Type B pancreatic cell (in vitro differentiated cells): Measurements from ENCODE around the gene EEF2KMT. TPM values are rescaled to one million over a fixed set of nuclear protein-coding genes. Genes with fewer than 3 reads are reported as not detected.

ENCODE experiments used
- DNase-seq: peaks from one replicate; pipeline ENCODE4 v3.0.0; 2021; ENCODE audit warnings: mixed read lengths; ENCODE audit not compliant: unreplicated experiment; ENCODE audit errors: extremely low spot score
- H3K27ac Mint-ChIP-seq: 2 replicates; pipeline ENCODE4 v1.8.0; 2021; ENCODE audit warnings: mild to moderate bottlenecking, mixed read lengths
- H3K27me3 Mint-ChIP-seq: 2 replicates; pipeline ENCODE4 v1.8.0; 2021; ENCODE audit warnings: mixed read lengths
- H3K36me3 Mint-ChIP-seq: 2 replicates; pipeline ENCODE4 v1.8.0; 2021; ENCODE audit warnings: mixed read lengths
- H3K4me1 Mint-ChIP-seq: one replicate; pipeline ENCODE4 v1.8.0; 2021; ENCODE audit warnings: mixed read lengths; ENCODE audit not compliant: unreplicated experiment
- H3K4me3 Mint-ChIP-seq: 2 replicates; pipeline ENCODE4 v1.8.0; 2021; ENCODE audit warnings: mild to moderate bottlenecking, mixed read lengths
- H3K9me3 Mint-ChIP-seq: 2 replicates; pipeline ENCODE4 v1.8.0; 2021; ENCODE audit warnings: mixed read lengths
- CTCF ChIP-seq: fragments of 200-600 bp; sonication (generic); conservative IDR thresholded peaks from 2 replicates; pipeline ENCODE4 v1.5.0; 2021; ENCODE audit warnings: antibody characterized with exemption, mild to moderate bottlenecking
- total RNA-seq: library from RNA; stranded (reverse); gene quantifications from 2 replicates; pipeline ENCODE4 v1.2.1, GENCODE V29; 2021; ENCODE audit warnings: low replicate concordance

The EEF2KMT gene
- total RNA-seq, 1 donor from 2014 or later = 16.5 TPM

GRCh38 chr16:5062051-5062450 is 35.5 kb downstream of the EEF2KMT start:
- no peaks in the 10 kb centered on the region for H3K36me3 Mint-ChIP-seq
- no peak overlapping the region for H3K4me3 Mint-ChIP-seq

GRCh38 chr16:5060073-5060641 is 37.4 kb downstream of the EEF2KMT start:
- Mint-ChIP-seq H3K27ac (no peak overlapping the region), H3K4me3 (no peak overlapping the region)
- no peak for TF ChIP-seq CTCF

More at GRCh38 chr16:5062051-5062450, 35.5 kb downstream of the EEF2KMT start:
- Mint-ChIP-seq H3K4me1 (no peaks in the 10 kb centered on the region), H3K9me3 (no peaks in the 10 kb centered on the region), H3K27me3 (peaks cover 30% of the 10 kb centered on the region), H3K27ac (no peak overlapping the region)
- no peak for TF ChIP-seq CTCF
- no peak for DNase-seq

GRCh38 chr16:5059386-5060072 is 38.1 kb downstream of the EEF2KMT start:
- no peak overlapping the region for H3K4me3 Mint-ChIP-seq
- DNase-seq = no peak
- no peak overlapping the region for H3K27ac Mint-ChIP-seq
- no peaks in the 10 kb centered on the region for H3K36me3 Mint-ChIP-seq
- TF ChIP-seq CTCF = no peak
- H3K27me3 Mint-ChIP-seq = peaks cover 25% of the 10 kb centered on the region
- no peaks in the 10 kb centered on the region for H3K4me1 Mint-ChIP-seq
- no peaks in the 10 kb centered on the region for H3K9me3 Mint-ChIP-seq

More at GRCh38 chr16:5060073-5060641, 37.4 kb downstream of the EEF2KMT start:
- no peaks in the 10 kb centered on the region for H3K36me3 Mint-ChIP-seq
- H3K27me3 Mint-ChIP-seq = peaks cover 24% of the 10 kb centered on the region
- no peak for DNase-seq
- H3K9me3 Mint-ChIP-seq = no peaks in the 10 kb centered on the region
- H3K4me1 Mint-ChIP-seq = no peaks in the 10 kb centered on the region

DNA sequence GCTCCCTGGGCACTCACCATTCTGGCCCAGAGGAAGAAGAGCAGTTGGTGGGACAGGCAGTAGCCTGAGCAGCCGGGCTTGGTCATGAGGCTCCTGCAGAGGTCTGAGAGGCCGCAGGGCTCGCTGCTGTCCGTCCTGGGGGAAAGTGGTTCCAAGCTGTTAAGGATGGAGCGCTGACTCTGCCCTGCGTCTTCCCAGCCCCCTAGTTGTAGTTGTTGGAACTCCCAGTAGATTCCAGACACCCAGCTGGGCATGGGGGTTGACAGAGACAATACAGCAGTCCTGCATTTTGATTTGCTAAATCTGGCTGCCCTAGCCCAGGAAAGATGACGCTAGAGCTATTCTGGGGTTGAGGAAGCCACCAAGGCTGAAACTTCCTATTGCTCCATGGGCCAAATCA is 39.1 kb downstream of the EEF2KMT start:
- Mint-ChIP-seq H3K36me3 (no peaks in the 10 kb centered on the region), H3K4me3 (no peak overlapping the region), H3K4me1 (no peaks in the 10 kb centered on the region), H3K27me3 (peaks cover 24% of the 10 kb centered on the region), H3K9me3 (no peaks in the 10 kb centered on the region), H3K27ac (no peak overlapping the region)
- TF ChIP-seq CTCF = peak; percentile 61
- no peak for DNase-seq

DNA sequence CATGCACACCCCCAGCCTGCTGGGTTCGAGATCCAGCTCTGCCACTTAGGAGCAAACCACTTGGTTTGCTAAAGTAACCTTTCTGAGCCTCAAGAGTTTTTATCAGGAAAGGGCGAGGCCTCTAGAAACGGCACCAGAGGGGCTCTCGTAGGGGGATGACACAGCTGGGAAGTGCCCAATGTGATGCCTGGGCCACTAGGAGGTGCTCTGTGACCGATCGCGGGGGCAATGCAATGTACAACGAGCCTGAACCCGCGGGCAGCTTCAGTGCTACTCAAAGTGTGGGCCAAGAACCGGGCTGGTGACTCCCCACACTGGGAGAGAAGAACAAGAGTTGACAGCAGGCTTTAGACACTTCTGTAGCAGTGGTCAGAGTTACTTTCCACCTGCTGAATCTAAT is 41.2 kb downstream of the EEF2KMT start:
- H3K36me3 Mint-ChIP-seq = no peaks in the 10 kb centered on the region
- TF ChIP-seq CTCF = peak; percentile 62
- no peak overlapping the region for H3K4me3 Mint-ChIP-seq
- no peaks in the 10 kb centered on the region for H3K9me3 Mint-ChIP-seq
- no peak overlapping the region for H3K27ac Mint-ChIP-seq
- no peak for DNase-seq
- no peaks in the 10 kb centered on the region for H3K4me1 Mint-ChIP-seq
- peaks cover 24% of the 10 kb centered on the region for H3K27me3 Mint-ChIP-seq
